BLaER1 (cell line): ENCODE measurements around the gene SPATC1L.
"Not testable (repeated sequence)": the region's sequence is repeated elsewhere in the genome, so short reads cannot be mapped to it uniquely, and the experiment has no call there.

Source experiments
- H3K27ac ChIP-seq: shearing (Covaris generic); formaldehyde crosslinking; 2 replicates; pipeline ENCODE4 v1.8.1; 2022
- H3K27me3 ChIP-seq: shearing (Covaris generic); formaldehyde crosslinking; 2 replicates; pipeline ENCODE4 v1.8.1; 2022
- H3K36me3 ChIP-seq: shearing (Covaris generic); formaldehyde crosslinking; 2 replicates; pipeline ENCODE4 v1.8.1; 2022
- H3K4me1 ChIP-seq: shearing (Covaris generic); formaldehyde crosslinking; 2 replicates; pipeline ENCODE4 v1.8.1; 2022
- H3K4me2 ChIP-seq: shearing (Covaris generic); formaldehyde crosslinking; 2 replicates; pipeline ENCODE4 v1.8.1; 2022
- H3K4me3 ChIP-seq: shearing (Covaris generic); formaldehyde crosslinking; 2 replicates; pipeline ENCODE4 v1.8.1; 2022
- H3K9ac ChIP-seq: shearing (Covaris generic); formaldehyde crosslinking; 2 replicates; pipeline ENCODE4 v1.8.1; 2022
- H3K9me3 ChIP-seq: shearing (Covaris generic); formaldehyde crosslinking; 2 replicates; pipeline ENCODE4 v1.8.1; 2022
- H4K20me1 ChIP-seq: shearing (Covaris generic); formaldehyde crosslinking; 2 replicates; pipeline ENCODE4 v1.8.1; 2022
- Cebpa-rat ChIP-seq: shearing (Covaris generic); IDR thresholded peaks from 2 replicates; pipeline ENCODE4 v1.8.1; 2022

The SPATC1L gene

GRCh38 chr21:46189959-46190490, 5.8 kb upstream of the SPATC1L start:
- peaks cover 60% of the 10 kb centered on the region for H3K36me3 ChIP-seq
- H3K4me1 ChIP-seq = peaks cover 14% of the 10 kb centered on the region
- no peaks in the 10 kb centered on the region for H3K9me3 ChIP-seq
- H3K4me3 ChIP-seq = no peak overlapping the region
- no peaks in the 10 kb centered on the region; the same call in 1 of the 2 replicates for H4K20me1 ChIP-seq
- H3K4me2 ChIP-seq = no peak overlapping the region
- H3K27me3 ChIP-seq = no peaks in the 10 kb centered on the region
- no peak for TF ChIP-seq Cebpa-rat
- H3K9ac ChIP-seq = 0 out of 2 replicates have a peak overlapping the region, but pooled peaks have one; percentile 10
- no peak overlapping the region for H3K27ac ChIP-seq

GRCh38 chr21:46189213-46189958, 5.1 kb upstream of the SPATC1L start:
- H3K9ac ChIP-seq = 0 out of 2 replicates have a peak overlapping the region, but pooled peaks have one; percentile 10
- no peak overlapping the region for H3K4me3 ChIP-seq
- peaks cover 9% of the 10 kb centered on the region for H3K4me1 ChIP-seq
- peaks cover 53% of the 10 kb centered on the region for H3K36me3 ChIP-seq
- peaks cover 5% of the 10 kb centered on the region; the same call in 1 of the 2 replicates for H3K27me3 ChIP-seq
- H3K9me3 ChIP-seq = no peaks in the 10 kb centered on the region
- no peak for TF ChIP-seq Cebpa-rat
- no peak overlapping the region for H3K4me2 ChIP-seq
- H3K27ac ChIP-seq = no peak overlapping the region
- H4K20me1 ChIP-seq = no peaks in the 10 kb centered on the region; the same call in 1 of the 2 replicates

GRCh38 chr21:46188226-46189212, 4.3 kb upstream of the SPATC1L start:
- H3K27me3 ChIP-seq = peaks cover 12% of the 10 kb centered on the region; the same call in 1 of the 2 replicates
- H4K20me1 ChIP-seq = no peaks in the 10 kb centered on the region; the same call in 1 of the 2 replicates
- peaks cover 5% of the 10 kb centered on the region; the same call in 1 of the 2 replicates for H3K4me1 ChIP-seq
- H3K4me3 ChIP-seq = no peak overlapping the region
- no peak overlapping the region for H3K27ac ChIP-seq
- no peak overlapping the region for H3K4me2 ChIP-seq
- no peak overlapping the region for H3K9ac ChIP-seq
- peaks cover 45% of the 10 kb centered on the region for H3K36me3 ChIP-seq
- no peak for TF ChIP-seq Cebpa-rat
- no peaks in the 10 kb centered on the region for H3K9me3 ChIP-seq

GRCh38 chr21:46187814-46188213, 3.6 kb upstream of the SPATC1L start:
- H3K4me3 ChIP-seq = no peak overlapping the region
- H3K36me3 ChIP-seq = peaks cover 37% of the 10 kb centered on the region; the same call in 1 of the 2 replicates
- no peak overlapping the region for H3K9ac ChIP-seq
- no peaks in the 10 kb centered on the region; the same call in 1 of the 2 replicates for H4K20me1 ChIP-seq
- no peak overlapping the region for H3K27ac ChIP-seq
- peaks cover 11% of the 10 kb centered on the region; the same call in 1 of the 2 replicates for H3K4me1 ChIP-seq
- no peak overlapping the region for H3K4me2 ChIP-seq
- peaks cover 12% of the 10 kb centered on the region; the same call in 1 of the 2 replicates for H3K27me3 ChIP-seq
- no peaks in the 10 kb centered on the region for H3K9me3 ChIP-seq
- no peak for TF ChIP-seq Cebpa-rat

GRCh38 chr21:46187261-46187660, 3.0 kb upstream of the SPATC1L start:
- H3K4me2 ChIP-seq = no peak overlapping the region
- no peaks in the 10 kb centered on the region; the same call in 1 of the 2 replicates for H4K20me1 ChIP-seq
- peaks cover 12% of the 10 kb centered on the region; the same call in 1 of the 2 replicates for H3K27me3 ChIP-seq
- no peak overlapping the region for H3K27ac ChIP-seq
- TF ChIP-seq Cebpa-rat = no peak
- no peak overlapping the region for H3K4me3 ChIP-seq
- H3K9me3 ChIP-seq = no peaks in the 10 kb centered on the region
- H3K4me1 ChIP-seq = peaks cover 15% of the 10 kb centered on the region; the same call in 1 of the 2 replicates
- peaks cover 32% of the 10 kb centered on the region; the same call in 1 of the 2 replicates for H3K36me3 ChIP-seq
- H3K9ac ChIP-seq = no peak overlapping the region

GRCh38 chr21:46185716-46186115, 1.5 kb upstream of the SPATC1L start:
- Histone ChIP-seq H3K4me1 (0 out of 2 replicates have a peak, but pooled peaks cover 10% of the 10 kb centered on the region), H3K4me3 (no peak overlapping the region), H3K36me3 (peaks cover 17% of the 10 kb centered on the region; the same call in 1 of the 2 replicates), H3K4me2 (no peak overlapping the region), H3K27me3 (peaks cover 12% of the 10 kb centered on the region; the same call in 1 of the 2 replicates), H3K9me3 (no peaks in the 10 kb centered on the region), H4K20me1 (no peaks in the 10 kb centered on the region; the same call in 1 of the 2 replicates), H3K27ac (no peak overlapping the region), H3K9ac (no peak overlapping the region)
- TF ChIP-seq Cebpa-rat = no peak

GRCh38 chr21:46184625-46185555, 631 bp upstream of the SPATC1L start:
- Histone ChIP-seq H3K4me1 (0 out of 2 replicates have a peak, but pooled peaks cover 10% of the 10 kb centered on the region), H3K27ac (no peak overlapping the region), H3K9me3 (no peaks in the 10 kb centered on the region), H3K4me2 (peak overlapping the region; percentile 65), H3K4me3 (peak overlapping the region; percentile 74), H3K9ac (peak overlapping the region; percentile 22; the same call in 1 of the 2 replicates), H4K20me1 (no peaks in the 10 kb centered on the region), H3K36me3 (peaks cover 8% of the 10 kb centered on the region; the same call in 1 of the 2 replicates), H3K27me3 (peaks cover 12% of the 10 kb centered on the region; the same call in 1 of the 2 replicates)
- no peak for TF ChIP-seq Cebpa-rat

- H3K27me3 ChIP-seq = peaks cover 12% of the 10 kb centered on the region; the same call in 1 of the 2 replicates
- H3K27ac ChIP-seq, H3K9me3 ChIP-seq, H3K36me3 ChIP-seq, H4K20me1 ChIP-seq: not testable (repeated sequence)
- peak overlapping the region; percentile 74 for H3K4me3 ChIP-seq
- H3K9ac ChIP-seq = peak overlapping the region; percentile 76; the same call in 1 of the 2 replicates
- H3K4me1 ChIP-seq = 0 out of 2 replicates have a peak, but pooled peaks cover 10% of the 10 kb centered on the region
- peak overlapping the region; percentile 83 for H3K4me2 ChIP-seq
These were observed 836 bp downstream of the SPATC1L start for GRCh38 chr21:46183337-46183909.
